ENCODE measurements around the gene BIN2. TPM values are rescaled to one million over a fixed set of nuclear protein-coding genes. Genes with fewer than 3 reads are reported as not detected.

Gene BIN2
- total and polyA plus RNA-seq, 2 donors from 2014 or later: 3.4 to 15.6 TPM

GRCh38 chr12:51242876-51243275 is 81.1 kb downstream of the BIN2 start:
- H3K9me3 ChIP-seq (ENCODE audit: control insufficient read depth in 2 of 3, insufficient read depth in 1 of 3, low read length in 3 of 3): no peaks in the 10 kb centered on the region
- intact Hi-C loops (cut with DNase I): no loop called here
- no peaks in the 10 kb centered on the region for H3K27me3 ChIP-seq (ENCODE audit: control insufficient read depth, insufficient read depth, low read length)
- peaks cover 4 to 41% (median 23%) of the 10 kb centered on the region in 3 donors for H3K36me3 ChIP-seq (ENCODE audit: control insufficient read depth in 2 of 3, insufficient read depth in 3 of 3, low read length in 3 of 3)
- FAIRE-seq (no peak), DNase-seq (no peak)
- no peak overlapping the region for H3K4me3 ChIP-seq (ENCODE audit: low read length in 3 of 3)
- no peak overlapping the region for H3K27ac ChIP-seq (ENCODE audit: low read depth in 2 of 2, low read length in 2 of 2)
- no peak overlapping the region for H3K9ac ChIP-seq (ENCODE audit: low read length in 3 of 3)
- no peak for TF ChIP-seq CTCF (IDR thresholded peaks at IDR 0.05; ENCODE audit: borderline replicate concordance, extremely low read depth, insufficient read depth)
- H3K4me1 ChIP-seq (ENCODE audit: control insufficient read depth in 2 of 3, insufficient read depth in 2 of 3, low read depth in 1 of 3, low read length in 3 of 3): peaks cover 3 to 36% (median 12%) of the 10 kb centered on the region in 3 donors

GRCh38 chr12:51242120-51242519 is 81.9 kb downstream of the BIN2 start:
- DNase-seq: no peak
- no peak overlapping the region for H3K9ac ChIP-seq (ENCODE audit: low read length in 3 of 3)
- no peaks in the 10 kb centered on the region for H3K9me3 ChIP-seq (ENCODE audit: control insufficient read depth in 2 of 3, insufficient read depth in 1 of 3, low read length in 3 of 3)
- no peak for FAIRE-seq
- no peak for TF ChIP-seq CTCF (IDR thresholded peaks at IDR 0.05; ENCODE audit: borderline replicate concordance, extremely low read depth, insufficient read depth)
- H3K4me3 ChIP-seq (ENCODE audit: low read length in 3 of 3): no peak overlapping the region
- H3K36me3 ChIP-seq (ENCODE audit: control insufficient read depth in 2 of 3, insufficient read depth in 3 of 3, low read length in 3 of 3): peaks cover 4 to 41% (median 23%) of the 10 kb centered on the region in 3 donors
- H3K27ac ChIP-seq (ENCODE audit: low read depth in 2 of 2, low read length in 2 of 2): no peak overlapping the region
- intact Hi-C loops (cut with DNase I): no loop called here
- no peaks in the 10 kb centered on the region for H3K27me3 ChIP-seq (ENCODE audit: control insufficient read depth, insufficient read depth, low read length)
- H3K4me1 ChIP-seq (ENCODE audit: control insufficient read depth in 2 of 3, insufficient read depth in 2 of 3, low read depth in 1 of 3, low read length in 3 of 3): peaks cover 3 to 32% (median 12%) of the 10 kb centered on the region in 3 donors

- Histone ChIP-seq H3K4me1 (ENCODE audit: control insufficient read depth in 2 of 3, insufficient read depth in 2 of 3, low read depth in 1 of 3, low read length in 3 of 3) (peaks cover 0 to 27% (median 8%) of the 10 kb centered on the region in 3 donors), H3K27ac (ENCODE audit: low read depth in 2 of 2, low read length in 2 of 2) (no peak overlapping the region), H3K27me3 (ENCODE audit: control insufficient read depth, insufficient read depth, low read length) (no peaks in the 10 kb centered on the region), H3K4me3 (ENCODE audit: low read length in 3 of 3) (no peak overlapping the region), H3K36me3 (ENCODE audit: control insufficient read depth in 2 of 3, insufficient read depth in 3 of 3, low read length in 3 of 3) (peaks cover 4 to 38% (median 23%) of the 10 kb centered on the region in 3 donors), H3K9ac (ENCODE audit: low read length in 3 of 3) (no peak overlapping the region), H3K9me3 (ENCODE audit: control insufficient read depth in 2 of 3, insufficient read depth in 1 of 3, low read length in 3 of 3) (no peaks in the 10 kb centered on the region)
- no peak for DNase-seq
- intact Hi-C loops (cut with DNase I): no loop called here
- no peak for TF ChIP-seq CTCF (IDR thresholded peaks at IDR 0.05; ENCODE audit: borderline replicate concordance, extremely low read depth, insufficient read depth)
- FAIRE-seq: no peak
Measured at GRCh38 chr12:51240971-51241370, 83.0 kb downstream of the BIN2 start.

Data from kidney (tissue), 14 donors.